K562 (cell line): ENCODE measurements around the gene TICAM1. TPM values are rescaled to one million over a fixed set of nuclear protein-coding genes. Genes with fewer than 3 reads are reported as not detected.

Experiments
- ATF4 ChIP-seq: fragments of 450-650 bp; formaldehyde crosslinking; IDR thresholded peaks from 2 replicates; pipeline ENCODE4 v1.4.0; 2022; ENCODE audit warnings: mild to moderate bottlenecking, moderate library complexity
- CTCF ChIP-seq, 3 experiments: IDR thresholded peaks in 2 of 3; conservative IDR thresholded peaks in 1 of 3; 2 replicates each; pipeline ENCODE4 v1.5.1; 2011 to 2012; ENCODE audit warnings: low read length in 3 of 3, mild to moderate bottlenecking in 3 of 3, control low read depth in 2 of 3, improper control_type of control experiment in 1 of 3, inconsistent platforms in 1 of 3, low read depth in 1 of 3, mixed read lengths in 1 of 3, moderate library complexity in 1 of 3; ENCODE audit not compliant: insufficient read depth in 2 of 3
- E2F3 ChIP-seq: fragments of 250-450 bp; sonication (Bioruptor Pico); IDR thresholded peaks from 2 replicates; pipeline ENCODE4 v1.4.0; 2020; ENCODE audit warnings: mild to moderate bottlenecking
- FOXO4 ChIP-seq: fragments of 450-650 bp; formaldehyde crosslinking; IDR thresholded peaks from 2 replicates; pipeline ENCODE4 v1.4.0; 2020; ENCODE audit warnings: mild to moderate bottlenecking, moderate library complexity
- GABPA ChIP-seq: fragments of 200-800 bp; sonication (Bioruptor generic); conservative IDR thresholded peaks from 2 replicates; pipeline ENCODE4 v1.6.1; 2016; ENCODE audit warnings: low read depth, missing genetic modification characterization, missing compliant biosample characterization
- IRF1 ChIP-seq: sonication (generic); formaldehyde crosslinking; IDR thresholded peaks from 2 replicates; pipeline ENCODE4 v1.8.0; 2022; ENCODE audit warnings: missing genetic modification reagents, mild to moderate bottlenecking, borderline replicate concordance
- JUN ChIP-seq, 2 experiments: sonication (generic) in 1 of 2; formaldehyde crosslinking in 1 of 2; IDR thresholded peaks; 2 replicates each; pipeline versions ENCODE4 v1.6.1 to v1.8.0; 2012 to 2022; ENCODE audit warnings: borderline replicate concordance in 2 of 2, mild to moderate bottlenecking in 2 of 2, improper control_type of control experiment in 1 of 2, low read depth in 1 of 2, low read length in 1 of 2, missing genetic modification reagents in 1 of 2
- L3MBTL2 ChIP-seq: fragments of 450-650 bp; IDR thresholded peaks from 2 replicates; pipeline ENCODE4 v1.6.1; 2016; ENCODE audit warnings: mild to moderate bottlenecking, moderate library complexity
- NFE2L1 ChIP-seq: fragments of 450-650 bp; IDR thresholded peaks from 2 replicates; pipeline ENCODE4 v1.6.1; 2016; ENCODE audit warnings: missing genetic modification characterization, low read depth, mild to moderate bottlenecking, missing compliant biosample characterization, moderate library complexity, borderline replicate concordance
- NFIC ChIP-seq: fragments of 450-650 bp; IDR thresholded peaks from 2 replicates; pipeline ENCODE4 v1.6.1; 2017; ENCODE audit warnings: mild to moderate bottlenecking, inconsistent platforms
- STAT5A ChIP-seq: IDR thresholded peaks from 2 replicates; pipeline ENCODE4 v1.6.1; 2012; ENCODE audit warnings: low read length, inconsistent platforms, borderline replicate concordance
- TAF7 ChIP-seq: fragments of 450-650 bp; IDR thresholded peaks from 2 replicates; pipeline ENCODE4 v1.6.1; 2016; ENCODE audit warnings: missing genetic modification characterization, missing compliant biosample characterization
- TSHZ1 ChIP-seq: fragments of 250-450 bp; sonication (Bioruptor Pico); IDR thresholded peaks from 2 replicates; pipeline ENCODE4 v1.4.0; 2020; ENCODE audit warnings: mild to moderate bottlenecking, moderate library complexity
- ZC3H11A ChIP-seq: IDR thresholded peaks from 2 replicates; pipeline ENCODE4 v1.6.1; 2012; ENCODE audit warnings: low read depth, low read length, improper control_type of control experiment
- ZNF12 ChIP-seq: sonication (generic); formaldehyde crosslinking; IDR thresholded peaks from 2 replicates; pipeline ENCODE4 v1.4.0; 2020; ENCODE audit warnings: mild to moderate bottlenecking, missing genetic modification reagents
- polyA plus RNA-seq, 8 experiments: library from polyadenylated mRNA; depleted of rRNA in 4 of 8; stranded (reverse) in 5 of 8; unstranded in 3 of 8; fragments of >200 nt; fragmentation: Nextera tagmentation in 2 of 8; fragmentation: Illumina TruSeq in 1 of 8; extraction: Ambion mirVana in 2 of 8; extraction: Trizol in 1 of 8; gene quantifications; 2 replicates each; pipeline versions ENCODE4 v1.2.1 to v1.2.3, GENCODE V29; 2011 to 2014; ENCODE audit warnings: inconsistent platforms in 1 of 8, missing spikeins in 1 of 8
- total RNA-seq, 7 experiments: library from RNA; depleted of rRNA in 6 of 7; stranded (reverse); fragments of >200 nt in 6 of 7; fragmentation: Illumina TruSeq in 2 of 7; extraction: Trizol in 2 of 7; gene quantifications; 2 replicates each; pipeline versions ENCODE4 v1.2.1 to v1.2.3, GENCODE V29; 2011 to 2021; ENCODE audit warnings: low replicate concordance in 1 of 7

Gene TICAM1
- total and polyA plus RNA-seq, 9 of the 15 experiments (the other 6 are each of a cell fraction or from before 2014, with no cell fraction given) = 0.07 to 11.6 (median 1.5) TPM

GRCh38 chr19:4791183-4792018 is 40.1 kb downstream of the TICAM1 start, which contains the start of gene FEM1A (continued):
- TF ChIP-seq CTCF (IDR thresholded peaks at IDR 0.05 in 2 of 3, conservative IDR thresholded peaks at IDR 0.05 in 1 of 3; ENCODE audit: insufficient read depth in 2 of 3, low read depth in 1 of 3, low read length in 3 of 3) = peak; percentile 93 to 100 (median 99)
- TF ChIP-seq NFE2L1 (tag) = no peak
- 0 out of 2 replicates have a peak, but pooled peaks have one; percentile 40 for TF ChIP-seq JUN (IDR thresholded peaks at IDR 0.05; ENCODE audit: borderline replicate concordance, low read depth, low read length)
- no peak for TF ChIP-seq JUN (CRISPR knock-in tag; IDR thresholded peaks at IDR 0.05; ENCODE audit: borderline replicate concordance)
- TF ChIP-seq ZNF12 (CRISPR knock-in tag) = peak; percentile 62; the same call in 1 of the 2 replicates
- peak; percentile 46; the same call in 1 of the 2 replicates for TF ChIP-seq E2F3 (CRISPR knock-in tag)
- TF ChIP-seq L3MBTL2 = peak; percentile 81
- peak; percentile 36; the same call in 1 of the 2 replicates for TF ChIP-seq STAT5A
- peak; percentile 100 for TF ChIP-seq ZC3H11A
- TF ChIP-seq TSHZ1 (CRISPR knock-in tag) = no peak
- peak; percentile 81; the same call in 1 of the 2 replicates for TF ChIP-seq ATF4 (CRISPR knock-in tag)
- no peak for TF ChIP-seq FOXO4 (CRISPR knock-in tag)
- TF ChIP-seq GABPA = peak; percentile 98
- TF ChIP-seq NFIC = peak; percentile 83
- peak; percentile 92 for TF ChIP-seq TAF7
- no peak for TF ChIP-seq IRF1 (CRISPR knock-in tag)
